NT2/D1 (cell line): ENCODE data around the gene RAB11FIP4.

Experiments used
- YY1 ChIP-seq: IDR thresholded peaks from 2 replicates; pipeline ENCODE4 v1.6.1; 2011; ENCODE audit not compliant: insufficient read length, insufficient read depth
- ZNF274 ChIP-seq: IDR thresholded peaks from 2 replicates; pipeline ENCODE4 v1.6.1; 2011; ENCODE audit warnings: mild to moderate bottlenecking, low read depth, low read length

- TF ChIP-seq YY1 (no peak), ZNF274 (no peak)
Measured at GRCh38 chr17:31434727-31435050, 43.2 kb downstream of the RAB11FIP4 start.
